OCI-LY7 (cell line): ENCODE data around the gene HAS3. TPM values are rescaled to one million over a fixed set of nuclear protein-coding genes. Genes with fewer than 3 reads are reported as not detected.

Experiments used
- BruUV-seq: library from RNA; stranded (reverse); fragments of 400-500 nt; replicated peaks from 2 replicates; lab custom pipeline; 2021; lab: Mats Ljungman, UMichigan
- CTCF ChIA-PET: fragments of 300-600 bp; sonication (Branson Sonifier 250); formaldehyde crosslinking; loops from one replicate; lab custom pipeline; 2022; ENCODE audit warnings: antibody characterized with exemption; ENCODE audit not compliant: unreplicated experiment; lab: Charles Lee
- POLR2A ChIA-PET: fragments of 300-600 bp; sonication (Branson Sonifier 250); formaldehyde crosslinking; loops from one replicate; lab custom pipeline; 2022; ENCODE audit warnings: antibody characterized with exemption; lab: Charles Lee
- DNase-seq: peaks from one replicate; pipeline ENCODE4 v3.0.0-alpha.2; 2015; ENCODE audit warnings: low spot score
- H2AFZ ChIP-seq: fragments of 200-600 bp; sonication (generic), shearing (Covaris generic); 2 replicates; pipeline ENCODE4 v1.6.1; 2014; ENCODE audit warnings: mild to moderate bottlenecking, antibody characterized with exemption, low read length, moderate library complexity
- H3K27ac ChIP-seq: fragments of 200-600 bp; sonication (generic); 2 replicates; pipeline ENCODE4 v1.5.1; 2014; ENCODE audit warnings: mixed run types, low read depth, mild to moderate bottlenecking, moderate library complexity, low read length, inconsistent platforms; ENCODE audit not compliant: poor library complexity, severe bottlenecking
- H3K36me3 ChIP-seq: fragments of 200-600 bp; sonication (generic); 2 replicates; pipeline ENCODE4 v1.6.1; 2014; ENCODE audit warnings: mild to moderate bottlenecking, antibody characterized with exemption, low read length, moderate library complexity, mixed read lengths; ENCODE audit not compliant: insufficient read depth
- H3K4me1 ChIP-seq: fragments of 200-600 bp; sonication (generic); 2 replicates; pipeline ENCODE4 v1.5.1; 2014; ENCODE audit warnings: mild to moderate bottlenecking, low read length; ENCODE audit not compliant: insufficient read depth, poor library complexity, severe bottlenecking
- H3K4me2 ChIP-seq: fragments of 200-600 bp; sonication (generic); 2 replicates; pipeline ENCODE4 v1.6.1; 2014; ENCODE audit warnings: mild to moderate bottlenecking, low read length
- H3K4me3 ChIP-seq: fragments of 200-600 bp; sonication (generic); 2 replicates; pipeline ENCODE4 v1.5.1; 2014; ENCODE audit warnings: mild to moderate bottlenecking, low read depth, low read length; ENCODE audit not compliant: poor library complexity, severe bottlenecking
- H3K79me2 ChIP-seq: fragments of 200-600 bp; sonication (generic); 2 replicates; pipeline ENCODE4 v1.6.1; 2016; ENCODE audit warnings: low read depth, mild to moderate bottlenecking, low read length, moderate library complexity, mixed read lengths; ENCODE audit not compliant: insufficient read depth
- H3K9me2 ChIP-seq: fragments of 200-600 bp; sonication (generic); 2 replicates; pipeline ENCODE4 v1.6.1; 2016; ENCODE audit warnings: mild to moderate bottlenecking, low read length, mixed read lengths; ENCODE audit not compliant: insufficient read depth
- H3K9me3 ChIP-seq: fragments of 200-600 bp; sonication (generic); 2 replicates; pipeline ENCODE4 v1.6.1; 2014; ENCODE audit warnings: mild to moderate bottlenecking, mixed run types, low read length, mixed read lengths
- H4K20me1 ChIP-seq: fragments of 200-600 bp; sonication (generic); 2 replicates; pipeline ENCODE4 v1.6.1; 2014; ENCODE audit warnings: mild to moderate bottlenecking, antibody characterized with exemption, low read length, moderate library complexity, mixed read lengths; ENCODE audit not compliant: insufficient read depth
- CTCF ChIP-seq: fragments of 200-600 bp; sonication (generic); conservative IDR thresholded peaks from 2 replicates; pipeline ENCODE4 v1.5.1; 2014; ENCODE audit warnings: mild to moderate bottlenecking, antibody characterized with exemption, low read length, moderate library complexity, mixed read lengths
- EZH2phosphoT487 ChIP-seq: fragments of 200-600 bp; sonication (generic); IDR thresholded peaks from 2 replicates; pipeline ENCODE4 v1.6.1; 2018; ENCODE audit warnings: low read depth, borderline replicate concordance, mild to moderate bottlenecking, mixed run types, antibody characterized with exemption, low read length, moderate library complexity, mixed read lengths
- intact Hi-C: fragments of 100-400 bp; cut with micrococcal nuclease; formaldehyde crosslinking; loops from one replicate; pipeline ENCODE4 v1.10.0; 2022; ENCODE audit not compliant: unreplicated experiment
- total RNA-seq, 2 experiments: library from RNA; depleted of rRNA in 1 of 2; stranded (reverse); fragments of >200 nt in 1 of 2; shearing (Covaris generic) in 1 of 2; gene quantifications; 2 replicates each; pipeline ENCODE4 v1.2.3, GENCODE V29; 2014 to 2022

HAS3 gene
- total RNA-seq, 2 experiments from 2014 or later: 0.09 to 0.29 TPM

- H3K4me3 ChIP-seq: no peak overlapping the region
- DNase-seq: no peak
- H3K27ac ChIP-seq: no peak overlapping the region
- intact Hi-C loops: no loop called here
- BruUV-seq: no TSS peak
- no peaks in the 10 kb centered on the region for H3K79me2 ChIP-seq
- H3K9me2 ChIP-seq: no peaks in the 10 kb centered on the region
- POLR2A ChIA-PET: no interaction called here
- TF ChIP-seq EZH2phosphoT487: no peak
- no peak for TF ChIP-seq CTCF
- no peak overlapping the region for H2AFZ ChIP-seq
- H3K9me3 ChIP-seq: no peaks in the 10 kb centered on the region
- CTCF ChIA-PET: no interaction called here
- H3K4me1 ChIP-seq: no peaks in the 10 kb centered on the region
- no peak overlapping the region for H3K4me2 ChIP-seq
- no peaks in the 10 kb centered on the region for H3K36me3 ChIP-seq
- no peaks in the 10 kb centered on the region for H4K20me1 ChIP-seq
Observed at GRCh38 chr16:69071036-69071435, 34.4 kb upstream of the HAS3 start.

- ChIA-PET CTCF (no interaction called here), POLR2A (no interaction called here)
- Histone ChIP-seq H3K27ac (no peak overlapping the region), H4K20me1 (no peaks in the 10 kb centered on the region), H3K4me3 (no peak overlapping the region), H3K36me3 (no peaks in the 10 kb centered on the region), H3K4me2 (no peak overlapping the region), H3K9me3 (no peaks in the 10 kb centered on the region), H3K79me2 (no peaks in the 10 kb centered on the region), H2AFZ (no peak overlapping the region), H3K4me1 (no peaks in the 10 kb centered on the region), H3K9me2 (no peaks in the 10 kb centered on the region)
- intact Hi-C loops: no loop called here
- no TSS peak for BruUV-seq
- TF ChIP-seq CTCF (no peak), EZH2phosphoT487 (no peak)
- no peak for DNase-seq
Observed at GRCh38 chr16:69072640-69072974, 32.8 kb upstream of the HAS3 start.

- Histone ChIP-seq H3K79me2 (no peaks in the 10 kb centered on the region), H3K36me3 (no peaks in the 10 kb centered on the region), H2AFZ (no peak overlapping the region), H3K27ac (no peak overlapping the region), H3K9me2 (no peaks in the 10 kb centered on the region), H3K4me1 (no peaks in the 10 kb centered on the region), H4K20me1 (no peaks in the 10 kb centered on the region), H3K9me3 (no peaks in the 10 kb centered on the region), H3K4me2 (no peak overlapping the region), H3K4me3 (no peak overlapping the region)
- no TSS peak for BruUV-seq
- intact Hi-C loops: no loop called here
- ChIA-PET POLR2A (no interaction called here), CTCF (no interaction called here)
- TF ChIP-seq CTCF (no peak), EZH2phosphoT487 (no peak)
- no peak for DNase-seq
Observed at GRCh38 chr16:69073181-69073702, 32.2 kb upstream of the HAS3 start.
